ENCODE measurements around the gene DCAF7.

The DCAF7 gene

DNA sequence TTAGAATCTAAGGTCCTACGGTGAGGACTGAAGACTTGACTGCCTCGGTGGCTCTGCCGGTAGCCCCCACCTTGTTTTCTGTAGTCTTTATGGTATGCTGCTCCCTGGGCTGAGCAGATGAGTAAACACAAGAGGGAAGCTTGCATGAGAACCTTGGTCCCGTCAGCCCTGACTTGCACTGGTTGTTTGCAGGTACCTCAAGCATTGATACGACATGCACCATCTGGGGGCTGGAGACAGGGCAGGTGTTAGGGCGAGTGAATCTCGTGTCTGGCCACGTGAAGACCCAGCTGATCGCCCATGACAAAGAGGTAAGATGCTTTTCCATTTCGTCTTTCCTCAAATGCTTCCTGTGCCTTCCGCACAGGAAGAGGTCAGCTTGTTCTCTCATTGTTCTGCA lies 29.4 kb downstream of the DCAF7 start:
- DNase-seq: no peak

DNA sequence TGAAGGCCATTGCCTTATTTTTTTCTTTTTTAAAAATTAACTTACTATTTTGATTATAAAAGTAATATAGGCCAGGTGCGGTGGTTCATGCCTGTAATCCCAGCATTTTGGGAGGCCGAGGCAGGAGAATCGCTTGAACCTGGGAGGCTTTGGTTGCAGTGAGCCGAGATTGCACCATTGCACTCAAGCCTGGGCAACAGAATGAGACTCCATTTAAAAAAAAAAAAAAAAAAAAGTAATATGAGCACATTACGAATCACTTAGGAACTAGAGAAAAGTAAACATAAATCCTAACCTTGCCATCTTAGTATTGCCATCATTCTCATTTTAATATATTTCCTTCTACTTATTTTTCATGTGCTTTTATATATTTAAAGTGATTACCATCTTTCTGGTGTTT lies 37.5 kb downstream of the DCAF7 start:
- DNase-seq: no peak

DNA sequence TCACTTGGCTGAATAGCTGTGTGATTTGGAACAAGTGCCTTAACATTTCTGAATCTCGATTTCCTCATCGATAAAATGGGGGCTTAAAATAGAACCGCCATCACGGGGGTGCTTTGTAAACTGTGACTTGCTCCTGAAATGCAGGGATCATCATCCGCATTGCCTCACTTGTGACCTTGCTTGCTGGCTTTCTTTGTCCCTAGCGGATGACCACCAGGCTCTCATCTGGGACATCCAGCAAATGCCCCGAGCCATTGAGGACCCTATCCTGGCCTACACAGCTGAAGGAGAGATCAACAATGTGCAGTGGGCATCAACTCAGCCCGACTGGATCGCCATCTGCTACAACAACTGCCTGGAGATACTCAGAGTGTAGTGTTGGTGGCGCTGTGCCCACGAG lies 38.5 kb downstream of the DCAF7 start:
- no peak for DNase-seq

DNA sequence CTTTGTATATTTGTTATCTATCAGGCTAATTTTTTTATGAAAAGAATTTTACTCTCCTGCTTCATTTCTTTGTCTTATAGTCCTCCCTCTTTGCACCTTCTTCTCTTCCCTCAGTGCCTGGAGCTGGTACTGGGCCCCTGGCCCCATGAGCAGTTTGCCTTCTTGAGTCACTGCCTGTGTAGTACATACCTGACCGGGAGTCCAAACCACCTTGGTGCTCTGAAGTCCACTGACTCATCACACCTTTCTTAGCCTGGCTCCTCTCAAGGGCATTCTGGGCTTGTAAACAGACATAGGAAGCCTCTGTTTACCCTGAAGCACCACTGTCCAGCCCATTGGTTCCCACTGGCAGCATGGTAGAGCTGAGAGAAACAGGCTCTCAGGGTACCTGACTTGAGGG lies 39.4 kb downstream of the DCAF7 start:
- DNase-seq: no peak

DNA sequence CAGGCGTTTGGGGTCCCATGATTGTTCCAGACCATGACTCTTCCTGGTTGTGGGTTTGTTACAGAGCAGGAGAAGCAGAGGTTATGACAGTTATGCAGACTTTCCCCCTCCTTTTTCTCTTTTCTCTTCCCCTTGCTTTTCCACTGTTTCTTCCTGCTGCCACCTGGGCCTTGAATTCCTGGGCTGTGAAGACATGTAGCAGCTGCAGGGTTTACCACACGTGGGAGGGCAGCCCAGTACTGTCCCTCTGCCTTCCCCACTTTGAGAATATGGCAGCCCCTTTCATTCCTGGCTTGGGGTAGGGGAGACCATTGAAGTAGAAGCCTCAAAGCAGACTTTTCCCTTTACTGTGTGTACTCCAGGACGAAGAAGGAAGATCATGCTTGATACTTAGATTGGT lies 42.5 kb downstream of the DCAF7 start:
- no peak for DNase-seq

DNA sequence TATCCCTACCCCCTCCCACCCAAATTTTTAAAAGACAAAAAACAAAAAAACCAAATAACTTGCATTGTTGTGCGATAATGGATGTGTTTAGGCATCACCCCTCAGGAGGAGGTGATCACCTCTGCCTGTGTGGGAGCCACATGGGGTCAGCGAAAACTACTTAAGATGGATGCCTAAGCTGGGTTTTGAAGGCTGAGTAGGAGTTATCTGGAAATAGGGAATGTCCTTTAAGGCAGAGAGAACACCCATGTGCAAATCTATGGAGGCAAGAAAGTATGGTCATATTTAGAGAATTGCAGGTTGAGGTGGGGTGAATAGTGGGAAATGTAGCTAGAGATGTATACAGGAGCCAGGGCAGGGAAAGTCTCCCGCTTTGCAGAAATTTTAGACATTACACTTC lies 44.9 kb downstream of the DCAF7 start:
- DNase-seq: no peak

DNA sequence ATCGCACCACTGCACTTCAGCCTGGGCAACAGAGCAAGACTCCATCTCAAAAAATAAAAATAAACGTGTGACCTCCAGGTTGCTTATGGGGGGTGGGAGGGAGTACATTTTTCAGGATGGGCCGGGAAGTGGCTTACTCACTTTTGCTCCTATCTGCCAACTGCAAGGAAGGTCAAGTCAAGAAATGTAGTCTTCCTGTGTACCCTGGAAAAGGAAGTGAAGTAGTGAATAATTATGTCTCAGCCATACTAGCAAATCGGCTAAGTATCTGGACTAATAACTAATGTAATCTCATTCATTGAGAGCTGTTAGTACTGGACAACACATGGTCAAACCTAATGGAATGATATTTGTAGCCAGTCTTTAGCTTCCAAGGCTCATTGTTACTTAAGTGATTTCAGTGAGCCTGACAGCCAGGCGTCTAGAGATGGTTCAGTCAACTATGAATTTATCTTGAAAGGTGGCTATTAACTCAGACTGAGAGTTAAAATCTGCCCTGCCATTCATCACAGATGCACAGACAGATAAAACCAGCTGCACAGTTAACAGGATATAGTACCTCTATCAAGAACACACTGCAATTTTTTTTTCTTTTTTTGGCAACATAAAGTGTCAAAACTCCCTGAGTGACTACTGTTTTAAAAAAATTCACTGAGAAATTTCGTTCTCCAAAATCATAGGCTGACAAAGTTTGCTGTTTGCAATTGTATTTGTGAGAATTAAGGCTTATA lies 46.7 kb downstream of the DCAF7 start:
- no peak for DNase-seq

DNA sequence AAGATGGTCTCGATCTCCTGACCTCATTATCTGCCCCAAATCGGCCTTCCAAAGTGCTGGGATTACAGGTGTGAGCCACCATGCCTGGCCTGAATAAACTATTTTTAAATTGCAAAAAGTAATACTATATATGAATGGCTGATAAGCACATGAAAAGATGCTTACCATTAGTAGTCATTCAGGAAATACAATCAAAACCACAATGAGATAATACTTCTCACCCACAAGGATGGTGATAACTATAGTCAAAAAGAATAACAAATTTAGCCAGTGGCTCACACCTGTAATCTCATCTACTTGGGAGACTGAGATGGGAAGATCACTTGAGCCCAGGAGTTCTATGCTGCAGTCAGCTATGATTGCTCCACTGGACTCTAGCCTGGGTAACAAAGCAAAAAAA lies 48.0 kb downstream of the DCAF7 start:
- DNase-seq: no peak

DNA sequence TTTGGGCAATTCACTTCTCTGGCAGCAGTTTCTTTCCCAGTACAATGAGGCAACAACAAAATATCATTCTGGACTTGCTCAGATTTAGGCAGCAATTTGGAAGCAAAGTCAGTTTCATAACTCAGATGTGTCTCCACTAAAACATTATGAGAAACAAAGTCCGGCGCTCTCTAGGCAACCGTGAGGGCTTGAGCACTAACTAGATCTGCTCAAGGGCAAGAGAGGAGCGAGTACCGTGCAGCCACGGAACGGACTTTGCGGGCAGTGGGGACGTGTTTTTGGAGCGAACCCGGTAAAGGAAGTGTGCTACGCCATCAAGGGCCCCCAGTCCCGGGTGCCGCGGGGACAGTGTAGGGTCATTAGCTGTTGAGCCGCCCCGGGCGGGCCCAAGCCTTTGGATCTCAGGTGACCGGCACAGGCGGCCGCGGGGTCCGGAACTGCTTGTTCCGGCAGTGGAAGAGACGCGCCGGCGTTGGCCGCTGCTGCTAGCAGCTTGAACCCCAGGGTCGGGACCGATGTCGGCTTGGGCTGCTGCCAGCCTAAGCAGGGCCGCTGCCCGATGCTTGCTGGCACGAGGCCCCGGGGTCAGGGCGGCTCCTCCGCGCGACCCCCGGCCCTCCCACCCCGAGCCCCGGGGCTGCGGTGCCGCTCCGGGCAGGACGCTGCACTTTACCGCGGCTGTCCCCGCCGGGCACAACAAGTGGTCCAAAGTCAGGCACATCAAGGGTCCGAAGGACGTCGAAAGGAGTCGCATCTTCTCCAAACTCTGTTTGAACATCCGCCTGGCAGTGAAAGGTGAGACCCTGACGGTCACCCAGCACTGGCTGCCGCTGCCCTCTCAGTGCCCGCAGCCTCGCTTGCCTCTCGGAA lies 50.5 kb downstream of the DCAF7 start, which contains the start of gene TACO1:
Gene TACO1 (plus strand): TSS at position 327 of the 870 bp plus-strand sequence. CDS start 189 bp downstream, at position 516.
- DNase-seq: peak in 54 of 56 donors; percentile 30 to 87 (median 70)

DNA sequence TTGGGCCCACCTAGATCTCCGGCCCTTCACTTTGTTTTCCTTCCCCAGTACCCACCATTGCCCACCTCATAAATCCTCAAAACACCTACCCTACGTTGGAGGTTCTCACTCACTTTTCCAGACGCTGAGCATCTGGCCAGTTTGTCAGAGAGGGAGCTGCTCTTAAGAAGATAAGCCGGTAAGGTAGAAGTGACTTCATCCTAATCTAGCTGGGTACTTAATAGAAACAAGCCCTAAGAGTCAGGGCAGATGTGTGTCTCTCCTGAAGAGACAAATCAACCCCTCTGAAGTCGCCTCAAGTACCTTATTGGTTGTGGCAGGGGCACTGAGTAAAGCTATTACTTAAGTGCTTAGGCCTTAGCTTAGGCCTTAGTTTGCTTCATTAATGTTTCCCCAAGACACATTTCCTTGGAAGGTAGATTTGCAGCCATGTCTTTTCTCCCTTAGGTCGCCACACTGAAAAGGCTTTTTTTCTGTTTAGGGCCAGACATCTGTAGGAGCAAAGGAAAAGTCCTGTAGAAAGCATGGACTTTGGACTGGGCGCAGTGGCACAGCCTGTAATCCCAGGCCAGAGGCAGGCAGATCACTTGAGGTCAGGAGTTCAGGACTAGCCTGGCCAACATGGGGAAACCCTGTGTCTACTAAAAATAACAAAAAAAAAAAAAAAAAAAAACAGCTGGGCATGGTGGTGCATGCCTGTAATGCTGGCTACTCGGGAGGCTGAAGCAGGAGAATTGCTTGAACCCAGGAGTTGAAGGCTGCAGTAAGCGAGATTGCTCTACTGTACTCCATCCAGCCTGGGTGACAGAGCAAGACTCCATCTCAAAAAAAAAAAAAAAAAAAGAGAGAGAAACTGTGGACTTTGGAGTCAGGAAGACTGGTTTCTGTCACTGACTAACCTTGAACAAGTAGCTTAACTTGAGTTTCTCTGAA lies 51.4 kb downstream of the DCAF7 start:
- peak in 1 of 56 donors; percentile 4 for DNase-seq

DNA sequence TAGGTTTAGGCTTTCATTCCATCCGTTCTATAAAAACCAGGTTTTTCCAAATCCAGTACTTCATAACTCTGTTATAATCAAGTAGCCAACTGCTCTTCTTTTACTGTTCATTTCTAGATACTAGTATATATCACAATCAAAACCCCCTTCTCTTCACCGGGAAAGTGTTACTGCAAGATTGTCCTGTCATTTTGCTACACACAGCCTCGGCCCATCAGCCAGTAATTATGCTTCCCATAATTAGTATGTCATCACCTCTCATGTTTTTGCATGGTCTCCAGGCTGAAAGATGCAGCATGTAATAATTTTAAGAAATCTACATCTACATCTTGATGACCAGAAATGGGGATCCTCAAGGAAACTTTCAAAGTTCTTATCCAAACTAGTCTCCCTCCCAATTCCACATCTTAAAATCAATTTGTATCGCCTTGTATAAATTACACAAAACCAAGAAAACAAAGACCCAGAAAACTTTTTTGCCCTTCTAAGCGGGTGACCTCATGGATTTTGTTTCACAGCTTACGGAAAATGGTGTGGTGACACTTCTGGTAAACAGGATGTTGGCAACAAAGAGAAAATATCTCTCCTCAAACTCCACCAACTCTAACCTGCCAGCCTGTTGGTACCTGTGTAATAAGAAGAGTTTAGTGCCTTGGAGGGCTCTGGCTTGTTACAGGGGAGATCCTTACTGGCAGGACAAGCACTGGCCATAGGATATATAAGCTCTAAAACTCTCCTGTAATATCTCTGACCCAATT lies 59.7 kb downstream of the DCAF7 start:
- no peak for DNase-seq

DNA sequence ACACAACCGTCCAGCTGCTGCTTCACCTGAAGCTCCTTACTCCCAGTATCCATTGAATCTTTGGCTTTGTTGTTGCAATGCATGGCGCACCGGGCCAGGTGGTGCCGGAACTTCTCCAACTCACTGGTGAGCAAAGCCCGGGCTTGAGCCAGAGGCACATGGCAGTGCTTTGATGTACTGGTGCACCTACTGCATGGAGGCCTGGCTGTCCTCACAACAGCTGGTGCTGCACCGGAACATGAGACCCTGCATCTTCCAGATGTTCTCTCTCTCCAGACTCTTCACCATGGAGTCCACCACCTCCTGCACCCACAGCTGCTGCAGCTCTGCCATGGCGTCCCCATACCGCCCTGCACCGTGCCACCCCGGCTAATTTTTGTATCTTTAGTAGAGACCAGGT lies 60.6 kb downstream of the DCAF7 start:
- no peak for DNase-seq

DNA sequence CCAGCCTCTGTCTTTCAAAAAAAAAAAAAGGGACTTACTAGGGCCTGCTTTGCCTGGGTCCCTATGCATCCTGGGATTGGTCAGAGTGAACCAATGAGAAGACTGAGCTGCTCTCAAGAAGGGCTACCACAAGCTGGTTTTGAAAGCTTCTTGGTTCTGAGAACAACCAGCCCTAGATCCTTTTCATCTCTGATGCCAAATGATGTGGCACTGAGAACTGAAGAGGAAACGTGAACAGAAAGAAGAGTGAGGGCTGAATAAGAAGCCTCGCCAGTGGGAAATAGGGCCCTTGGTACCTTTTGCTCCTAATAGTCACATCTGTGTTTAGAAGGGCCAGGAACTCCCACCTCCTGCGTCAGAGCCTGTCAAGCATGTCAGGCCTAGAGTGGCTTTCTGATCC lies 61.1 kb downstream of the DCAF7 start:
- DNase-seq: peak in 1 of 56 donors; percentile 3

DNA sequence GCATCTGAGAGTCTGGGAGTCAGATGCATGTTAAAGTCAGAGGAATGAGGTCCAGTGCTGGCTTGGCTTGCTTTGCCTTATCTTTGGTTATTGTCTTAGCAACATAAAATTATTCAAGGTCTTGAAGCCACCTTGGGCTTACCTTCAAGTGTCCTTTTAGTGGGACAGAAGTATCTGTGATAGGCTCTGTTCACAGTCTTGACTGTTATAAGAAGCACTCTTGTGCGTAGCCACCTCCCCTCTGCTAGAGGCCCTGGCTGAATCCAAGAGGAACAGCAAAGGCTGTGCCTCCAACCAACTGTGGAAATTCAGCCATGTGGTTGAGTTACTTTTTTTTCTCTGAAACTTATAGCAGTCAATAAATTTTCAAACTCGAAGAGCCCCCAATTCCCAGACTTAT lies 63.4 kb downstream of the DCAF7 start:
- DNase-seq: no peak

DNA sequence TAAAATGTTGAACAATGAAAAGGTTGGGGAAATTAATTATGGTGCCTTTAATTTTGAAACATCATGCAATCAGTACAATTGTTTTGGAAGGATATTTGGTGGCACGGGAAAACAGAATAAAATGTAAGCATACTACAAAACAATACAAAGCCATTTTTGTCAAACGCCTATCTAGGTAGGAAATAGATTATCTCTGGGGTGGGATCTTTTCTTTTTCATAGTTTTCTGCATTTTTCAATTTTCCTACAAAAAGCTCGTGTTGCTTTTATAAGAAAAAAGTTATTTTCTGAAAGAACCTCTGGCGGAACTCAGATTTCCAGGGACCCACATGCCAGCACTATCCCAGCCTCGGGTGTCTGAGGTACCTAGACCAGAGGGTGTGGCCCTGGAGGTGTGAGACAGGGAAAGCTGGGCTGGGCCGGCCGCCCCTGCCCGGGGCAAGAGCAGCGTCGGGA lies 71.0 kb downstream of the DCAF7 start:
- peak in 1 of 56 donors; percentile 35 for DNase-seq

DNA sequence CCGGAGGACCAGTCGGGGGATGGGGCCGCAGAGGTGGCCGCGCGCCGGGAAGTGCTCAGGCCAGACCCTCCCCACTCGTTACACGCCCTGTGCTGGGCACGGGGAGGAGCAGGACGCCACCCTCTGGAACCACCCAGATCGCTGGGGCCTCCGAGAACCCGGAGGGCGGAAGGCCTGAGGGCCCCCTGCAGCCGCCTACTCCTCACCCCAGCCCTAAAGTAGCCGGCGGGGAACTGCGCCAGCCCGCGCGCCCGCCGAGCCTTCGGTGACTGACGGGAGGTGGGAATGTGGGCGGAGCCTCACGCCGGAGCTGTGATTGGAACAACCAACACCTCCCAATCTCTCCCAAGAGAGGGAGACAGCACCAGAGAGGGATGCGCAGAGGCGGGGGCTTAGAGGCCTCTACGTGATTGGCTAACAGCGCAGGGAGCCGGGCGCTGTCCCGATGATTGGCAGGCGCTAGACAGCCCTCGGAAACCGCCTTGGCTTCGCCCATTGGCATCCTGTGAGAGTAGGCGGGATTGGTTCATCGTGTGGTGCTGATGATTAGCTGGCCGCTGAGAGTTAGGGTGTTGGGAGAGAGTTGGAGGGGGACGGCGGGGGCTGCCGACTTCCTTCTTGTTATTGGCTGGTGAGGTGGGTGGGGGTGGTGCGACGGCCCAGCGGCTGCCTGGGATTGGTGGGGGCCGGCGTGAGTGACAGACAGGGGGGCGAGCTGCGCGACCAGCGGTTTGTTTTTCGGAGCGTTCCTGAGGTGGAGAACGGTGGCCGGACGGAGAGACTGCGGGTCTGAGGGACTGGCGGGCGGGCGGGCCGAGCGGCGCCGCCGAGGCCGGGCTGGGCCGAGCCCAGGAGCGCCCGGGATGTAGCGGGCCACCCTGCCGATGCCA lies 71.7 kb downstream of the DCAF7 start, which contains the start of gene MAP3K3:
Gene MAP3K3 (plus strand): TSS at position 734 of the 890 bp plus-strand sequence. CDS start 343 bp downstream, outside the sequence.
- peak; percentile 92 to 100 (median 100) for DNase-seq

DNA sequence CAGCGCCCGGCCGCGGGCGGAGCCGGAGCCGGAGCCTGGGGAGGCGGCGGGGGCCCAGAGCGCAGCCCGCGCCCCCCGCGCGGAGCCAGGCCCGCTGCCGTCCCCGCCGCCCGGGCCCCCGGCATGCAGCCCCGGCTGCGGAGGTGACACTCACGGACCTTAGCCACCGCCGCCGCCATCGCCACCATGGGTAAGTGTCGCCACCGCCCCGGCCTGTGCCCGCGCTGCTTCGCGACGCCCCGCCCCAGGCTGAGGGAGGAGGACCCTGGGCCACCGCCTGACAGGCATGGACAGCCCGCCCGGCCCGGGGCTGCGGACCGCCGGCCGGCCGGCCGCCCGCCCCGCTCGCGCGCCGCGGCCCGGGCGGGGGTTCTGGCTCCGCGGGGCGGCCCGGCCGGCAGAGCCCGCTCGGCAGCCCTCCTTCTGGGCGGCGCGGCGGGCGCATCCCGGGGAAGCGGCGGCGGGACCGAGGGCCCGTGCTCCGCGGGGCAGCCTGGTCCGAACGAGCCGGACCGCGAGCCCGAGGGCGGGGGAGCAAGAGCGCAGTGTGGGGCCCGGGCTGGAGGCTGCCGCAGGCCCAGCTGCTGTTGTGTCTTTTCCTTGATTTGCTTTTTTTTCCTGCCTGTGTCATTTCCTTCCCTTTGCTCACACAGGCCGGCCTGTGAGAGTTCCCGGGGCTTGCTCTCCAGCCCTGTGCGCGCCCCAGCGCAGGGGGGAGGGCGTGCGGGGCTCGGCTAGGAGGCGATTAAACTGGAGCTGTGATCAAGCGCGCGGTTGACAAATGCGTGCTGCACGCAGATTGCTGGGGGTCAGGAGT lies 72.5 kb downstream of the DCAF7 start:
- peak in 47 of 56 donors; percentile 9 to 78 (median 55) for DNase-seq

DNA sequence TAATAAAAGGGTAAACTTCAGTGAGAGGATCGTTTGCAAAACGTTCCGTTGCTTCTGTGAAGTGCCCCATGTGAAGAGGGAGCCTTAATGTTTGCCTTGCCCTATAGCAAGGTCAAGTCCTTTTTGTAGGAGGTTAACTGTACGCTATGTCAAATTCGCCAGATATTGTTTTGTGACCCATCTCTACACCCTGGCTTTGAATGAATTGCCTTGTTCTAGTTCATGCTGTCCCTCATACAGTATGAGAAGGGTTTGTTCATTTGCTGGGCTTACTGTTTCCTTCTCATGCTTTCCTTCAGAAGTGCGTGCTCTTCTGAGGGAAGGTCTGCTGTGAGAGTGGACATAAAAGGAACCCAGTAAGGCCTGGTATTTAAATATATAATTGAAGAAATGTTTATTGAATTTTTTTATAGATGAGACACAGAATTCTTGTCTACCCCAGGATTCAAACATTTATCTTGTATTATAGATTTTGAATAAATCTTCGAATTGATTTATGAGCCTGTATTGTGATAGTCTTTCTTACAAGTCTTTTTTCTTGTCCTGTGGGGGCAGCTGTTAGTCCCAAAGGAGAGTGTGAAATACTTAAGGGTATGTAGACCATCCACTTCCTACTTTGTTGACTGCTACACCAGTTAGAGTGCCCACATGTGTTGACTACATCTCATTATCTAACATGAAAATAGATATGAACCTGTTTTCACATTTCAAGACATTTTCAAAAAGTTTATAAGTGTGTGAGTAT lies 73.7 kb downstream of the DCAF7 start:
- no peak for DNase-seq
